ENCODE results near the gene C1orf141. TPM values are rescaled to one million over a fixed set of nuclear protein-coding genes. Genes with fewer than 3 reads are reported as not detected.
"Not testable (repeated sequence)": the region's sequence is repeated elsewhere in the genome, so short reads cannot be mapped to it uniquely, and the experiment has no call there.

The C1orf141 gene
- total and polyA plus RNA-seq, 2 donors = 0.05 TPM; not detected in 1

DNA sequence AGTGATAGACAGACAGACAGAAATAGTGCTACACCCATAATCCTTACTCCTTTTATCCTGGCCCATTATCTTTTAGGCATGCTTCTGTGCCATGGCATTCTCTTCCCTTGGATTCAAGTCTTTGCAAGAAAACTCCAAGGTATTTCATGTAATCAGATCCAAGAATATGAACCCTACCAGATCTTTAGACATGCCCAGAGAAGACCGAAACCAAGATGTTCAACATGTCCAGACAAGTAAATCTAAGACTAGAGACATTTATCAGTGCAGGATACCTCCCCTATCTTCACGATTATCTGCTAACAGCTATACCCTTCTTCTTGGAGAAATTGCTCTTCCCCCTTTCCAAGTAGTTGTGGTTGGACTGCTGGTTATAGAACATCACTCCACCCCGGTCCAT, 11.8 kb upstream of the C1orf141 start:
- 96% methylated on average over 3 of the region's 3 CpGs for WGBS
- peaks cover 0 to 15% of the 10 kb centered on the region in 2 donors for H3K4me1 ChIP-seq (ENCODE audit: control insufficient read depth in 2 of 2, insufficient read depth in 2 of 2, low read length in 2 of 2)
- H3K36me3 ChIP-seq (ENCODE audit: control insufficient read depth in 2 of 2, insufficient read depth in 2 of 2, low read length in 1 of 2) = no peaks in the 10 kb centered on the region
- H3K9me3 ChIP-seq (ENCODE audit: control insufficient read depth in 2 of 2, insufficient read depth in 1 of 2, low read length in 1 of 2) = peaks cover 0 to 1% of the 10 kb centered on the region in 2 donors
- no peak for DNase-seq (ENCODE audit: low read depth in 6 of 9, low spot score in 9 of 9)
- no peaks in the 10 kb centered on the region for H3K27me3 ChIP-seq (ENCODE audit: control insufficient read depth in 2 of 2, insufficient read depth in 1 of 2, low read length in 1 of 2)
- H3K27ac ChIP-seq (ENCODE audit: low read depth in 1 of 2, low read length in 1 of 2) = no peak overlapping the region
- H3K4me3 ChIP-seq (ENCODE audit: low read length in 2 of 2) = no peak overlapping the region

- H3K36me3 ChIP-seq (ENCODE audit: control insufficient read depth in 2 of 2, insufficient read depth in 2 of 2, low read length in 1 of 2) = no peaks in the 10 kb centered on the region
- H3K27me3 ChIP-seq (ENCODE audit: control insufficient read depth in 2 of 2, insufficient read depth in 1 of 2, low read length in 1 of 2) = no peaks in the 10 kb centered on the region
- H3K4me3 ChIP-seq (ENCODE audit: low read length in 2 of 2) = no peak overlapping the region
- no peak for DNase-seq (ENCODE audit: low read depth in 6 of 9, low spot score in 9 of 9)
- peaks cover 0 to 1% of the 10 kb centered on the region in 2 donors for H3K9me3 ChIP-seq (ENCODE audit: control insufficient read depth in 2 of 2, insufficient read depth in 1 of 2, low read length in 1 of 2)
- H3K27ac ChIP-seq (ENCODE audit: low read depth in 1 of 2, low read length in 1 of 2) = no peak overlapping the region
- 92% methylated on average over 3 of the region's 3 CpGs for WGBS
- H3K4me1 ChIP-seq (ENCODE audit: control insufficient read depth in 2 of 2, insufficient read depth in 2 of 2, low read length in 2 of 2) = peaks cover 0 to 15% of the 10 kb centered on the region in 2 donors
Observed at GRCh38 chr1:67146101-67146500, 11.3 kb upstream of the C1orf141 start.

- Histone ChIP-seq H3K4me1 (ENCODE audit: control insufficient read depth in 2 of 2, insufficient read depth in 2 of 2, low read length in 2 of 2) (peaks cover 0 to 15% of the 10 kb centered on the region in 2 donors), H3K4me3 (ENCODE audit: low read length in 2 of 2) (no peak overlapping the region), H3K36me3 (ENCODE audit: control insufficient read depth in 2 of 2, insufficient read depth in 2 of 2, low read length in 1 of 2) (no peaks in the 10 kb centered on the region), H3K27me3 (ENCODE audit: control insufficient read depth in 2 of 2, insufficient read depth in 1 of 2, low read length in 1 of 2) (no peaks in the 10 kb centered on the region), H3K27ac (ENCODE audit: low read depth in 1 of 2, low read length in 1 of 2) (no peak overlapping the region), H3K9me3 (ENCODE audit: control insufficient read depth in 2 of 2, insufficient read depth in 1 of 2, low read length in 1 of 2) (peaks cover 0 to 1% of the 10 kb centered on the region in 2 donors)
- peak in 1 of 9 donors; percentile 42 for DNase-seq (ENCODE audit: low read depth in 6 of 9, low spot score in 9 of 9)
- 94% methylated on average over 2 of the region's 2 CpGs for WGBS
Observed at GRCh38 chr1:67144696-67145095, 9.9 kb upstream of the C1orf141 start.

DNA sequence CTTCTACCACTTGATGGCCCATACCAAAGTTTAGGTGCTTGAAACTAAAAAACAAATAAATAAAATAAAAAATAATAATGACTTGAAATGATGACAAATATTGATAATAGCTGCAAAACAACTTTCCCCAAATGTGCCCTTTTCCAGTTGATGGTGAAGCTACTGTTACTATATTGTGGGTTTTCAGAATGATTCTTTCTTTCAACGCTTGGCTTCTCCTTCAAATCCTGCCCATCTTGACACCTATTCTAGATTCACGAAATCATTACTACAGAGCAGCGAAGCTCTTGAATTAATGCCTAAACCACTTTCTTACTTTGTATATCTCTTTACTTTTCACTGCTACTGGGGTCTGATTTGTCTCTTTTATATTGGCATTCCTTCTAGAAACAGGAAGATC, 9.2 kb upstream of the C1orf141 start:
- no peak for DNase-seq (ENCODE audit: low read depth in 6 of 9, low spot score in 9 of 9)
- Histone ChIP-seq H3K9me3 (ENCODE audit: control insufficient read depth in 2 of 2, insufficient read depth in 1 of 2, low read length in 1 of 2) (peaks cover 0 to 1% of the 10 kb centered on the region in 2 donors), H3K4me3 (ENCODE audit: low read length in 2 of 2) (no peak overlapping the region), H3K36me3 (ENCODE audit: control insufficient read depth in 2 of 2, insufficient read depth in 2 of 2, low read length in 1 of 2) (no peaks in the 10 kb centered on the region), H3K27me3 (ENCODE audit: control insufficient read depth in 2 of 2, insufficient read depth in 1 of 2, low read length in 1 of 2) (no peaks in the 10 kb centered on the region), H3K27ac (ENCODE audit: low read depth in 1 of 2, low read length in 1 of 2) (no peak overlapping the region), H3K4me1 (ENCODE audit: control insufficient read depth in 2 of 2, insufficient read depth in 2 of 2, low read length in 2 of 2) (peaks cover 0 to 13% of the 10 kb centered on the region in 2 donors)
- 98% methylated on average over 3 of the region's 3 CpGs for WGBS

DNA sequence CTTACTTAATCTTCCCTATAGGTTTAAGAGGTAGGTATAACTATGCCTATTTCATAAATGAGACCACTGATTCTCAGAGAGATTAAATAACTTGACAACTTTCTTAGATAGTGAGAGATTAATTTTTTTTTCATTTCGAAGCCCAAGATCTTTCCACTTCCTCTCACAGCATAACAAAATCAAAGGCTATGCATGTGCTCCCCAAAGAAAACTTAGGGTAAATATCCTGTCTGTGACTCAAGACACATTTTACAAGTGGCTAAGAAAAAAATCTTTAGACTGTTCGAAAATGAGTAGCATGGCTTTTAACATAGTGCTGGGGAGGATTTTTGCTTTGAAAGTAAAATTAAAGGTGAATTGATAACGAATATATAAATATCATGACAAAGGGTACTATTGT, 8.2 kb upstream of the C1orf141 start:
- Histone ChIP-seq H3K9me3 (ENCODE audit: control insufficient read depth in 2 of 2, insufficient read depth in 1 of 2, low read length in 1 of 2) (peaks cover 0 to under 1% of the 10 kb centered on the region in 2 donors), H3K4me3 (ENCODE audit: low read length in 2 of 2) (no peak overlapping the region), H3K4me1 (ENCODE audit: control insufficient read depth in 2 of 2, insufficient read depth in 2 of 2, low read length in 2 of 2) (peaks cover 0 to 9% of the 10 kb centered on the region in 2 donors), H3K27ac (ENCODE audit: low read depth in 1 of 2, low read length in 1 of 2) (no peak overlapping the region), H3K27me3 (ENCODE audit: control insufficient read depth in 2 of 2, insufficient read depth in 1 of 2, low read length in 1 of 2) (no peaks in the 10 kb centered on the region), H3K36me3 (ENCODE audit: control insufficient read depth in 2 of 2, insufficient read depth in 2 of 2, low read length in 1 of 2) (no peaks in the 10 kb centered on the region)
- DNase-seq (ENCODE audit: low read depth in 6 of 9, low spot score in 9 of 9) = peak in 5 of 9 donors; percentile 17 to 67 (median 27)
- 53% methylated on average over 3 of the region's 3 CpGs for WGBS

GRCh38 chr1:67141832-67142231, 7.1 kb upstream of the C1orf141 start:
- not testable (repeated sequence) for H3K9me3 ChIP-seq (ENCODE audit: control insufficient read depth in 2 of 2, insufficient read depth in 1 of 2, low read length in 1 of 2); H3K4me3 ChIP-seq (ENCODE audit: low read length in 2 of 2); H3K36me3 ChIP-seq (ENCODE audit: control insufficient read depth in 2 of 2, insufficient read depth in 2 of 2, low read length in 1 of 2); H3K4me1 ChIP-seq (ENCODE audit: control insufficient read depth in 2 of 2, insufficient read depth in 2 of 2, low read length in 2 of 2); H3K27me3 ChIP-seq (ENCODE audit: control insufficient read depth in 2 of 2, insufficient read depth in 1 of 2, low read length in 1 of 2); DNase-seq (ENCODE audit: low read depth in 6 of 9, low spot score in 9 of 9); H3K27ac ChIP-seq (ENCODE audit: low read depth in 1 of 2, low read length in 1 of 2)
- 90% methylated on average over 3 of the region's 3 CpGs for WGBS

- H3K4me1 ChIP-seq (ENCODE audit: control insufficient read depth in 2 of 2, insufficient read depth in 2 of 2, low read length in 2 of 2) = peaks cover 0 to 9% of the 10 kb centered on the region in 2 donors
- no peaks in the 10 kb centered on the region for H3K27me3 ChIP-seq (ENCODE audit: control insufficient read depth in 2 of 2, insufficient read depth in 1 of 2, low read length in 1 of 2)
- H3K36me3 ChIP-seq (ENCODE audit: control insufficient read depth in 2 of 2, insufficient read depth in 2 of 2, low read length in 1 of 2) = no peaks in the 10 kb centered on the region
- no peak overlapping the region for H3K27ac ChIP-seq (ENCODE audit: low read depth in 1 of 2, low read length in 1 of 2)
- DNase-seq (ENCODE audit: low read depth in 6 of 9, low spot score in 9 of 9) = no peak
- H3K9me3 ChIP-seq (ENCODE audit: control insufficient read depth in 2 of 2, insufficient read depth in 1 of 2, low read length in 1 of 2) = no peaks in the 10 kb centered on the region
- WGBS = 98% methylated on average over 2 of the region's 2 CpGs
- H3K4me3 ChIP-seq (ENCODE audit: low read length in 2 of 2) = no peak overlapping the region
Observed at GRCh38 chr1:67140460-67140859, 5.7 kb upstream of the C1orf141 start.

GRCh38 chr1:67138813-67139499, 4.2 kb upstream of the C1orf141 start:
- Histone ChIP-seq H3K4me3 (ENCODE audit: low read length in 2 of 2) (no peak overlapping the region), H3K27me3 (ENCODE audit: control insufficient read depth in 2 of 2, insufficient read depth in 1 of 2, low read length in 1 of 2) (no peaks in the 10 kb centered on the region), H3K27ac (ENCODE audit: low read depth in 1 of 2, low read length in 1 of 2) (no peak overlapping the region), H3K36me3 (ENCODE audit: control insufficient read depth in 2 of 2, insufficient read depth in 2 of 2, low read length in 1 of 2) (no peaks in the 10 kb centered on the region), H3K4me1 (ENCODE audit: control insufficient read depth in 2 of 2, insufficient read depth in 2 of 2, low read length in 2 of 2) (peaks cover 2 to 19% of the 10 kb centered on the region in 2 donors), H3K9me3 (ENCODE audit: control insufficient read depth in 2 of 2, insufficient read depth in 1 of 2, low read length in 1 of 2) (no peaks in the 10 kb centered on the region)
- 96% methylated on average over 3 of the region's 3 CpGs for WGBS
- DNase-seq (ENCODE audit: low read depth in 6 of 9, low spot score in 9 of 9) = no peak

DNA sequence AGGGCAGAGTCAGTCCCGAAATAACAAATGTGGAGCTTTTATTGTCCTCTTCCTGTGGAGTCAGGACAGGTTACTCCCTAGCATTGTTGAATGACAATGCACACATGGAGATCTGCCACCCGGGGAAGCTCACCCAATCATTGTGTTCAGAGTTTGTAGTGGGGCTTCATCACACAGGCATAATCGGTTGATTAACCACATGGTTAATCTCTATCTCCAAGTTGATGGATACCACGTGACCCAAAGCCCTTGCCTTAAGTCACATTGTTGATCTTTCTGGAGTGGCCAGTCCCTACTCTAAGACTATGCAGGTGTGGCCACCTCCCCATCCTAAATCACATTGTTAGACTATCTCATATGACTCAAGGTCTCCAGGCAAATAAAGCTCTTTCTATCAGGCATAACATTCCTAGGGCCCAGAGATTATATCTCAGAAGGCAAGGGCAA, 2.6 kb upstream of the C1orf141 start:
- no peak overlapping the region for H3K27ac ChIP-seq (ENCODE audit: low read depth in 1 of 2, low read length in 1 of 2)
- no peak overlapping the region for H3K4me3 ChIP-seq (ENCODE audit: low read length in 2 of 2)
- peaks cover 2 to 11% of the 10 kb centered on the region in 2 donors for H3K4me1 ChIP-seq (ENCODE audit: control insufficient read depth in 2 of 2, insufficient read depth in 2 of 2, low read length in 2 of 2)
- H3K36me3 ChIP-seq (ENCODE audit: control insufficient read depth in 2 of 2, insufficient read depth in 2 of 2, low read length in 1 of 2) = no peaks in the 10 kb centered on the region
- no peaks in the 10 kb centered on the region for H3K9me3 ChIP-seq (ENCODE audit: control insufficient read depth in 2 of 2, insufficient read depth in 1 of 2, low read length in 1 of 2)
- H3K27me3 ChIP-seq (ENCODE audit: control insufficient read depth in 2 of 2, insufficient read depth in 1 of 2, low read length in 1 of 2) = no peaks in the 10 kb centered on the region
- 97% methylated on average over 4 of the region's 4 CpGs for WGBS
- no peak for DNase-seq (ENCODE audit: low read depth in 6 of 9, low spot score in 9 of 9)

Data from thymus (tissue), 11 donors.